ENCODE measurements around the gene QRFP. TPM values are rescaled to one million over a fixed set of nuclear protein-coding genes. Genes with fewer than 3 reads are reported as not detected.
A peak's percentile ranks its signal among the peaks of the same experiment; 100 is the strongest.

The QRFP gene
- total RNA-seq, 1 experiment from 2014 or later, result not detected

GRCh38 chr9:130933114-130934046 lies 36.8 kb upstream of the QRFP start:
- DNase-seq (ENCODE audit: low spot score), result peak; percentile 49

- DNase-seq (ENCODE audit: low spot score), result peak; percentile 14
Measured at GRCh38 chr9:130932255-130933079, 35.9 kb upstream of the QRFP start.

- no peak for DNase-seq (ENCODE audit: low spot score)
Measured at GRCh38 chr9:130931508-130932254, 35.1 kb upstream of the QRFP start.

GRCh38 chr9:130930804-130931349 lies 34.3 kb upstream of the QRFP start:
- DNase-seq (ENCODE audit: low spot score), result no peak

- no peak for DNase-seq (ENCODE audit: low spot score)
Measured at GRCh38 chr9:130930132-130930803, 33.7 kb upstream of the QRFP start.

GRCh38 chr9:130929571-130930038 lies 33.0 kb upstream of the QRFP start:
- DNase-seq (ENCODE audit: low spot score), result no peak

- peak; percentile 65 for DNase-seq (ENCODE audit: low spot score)
Measured at GRCh38 chr9:130927995-130928900, 31.6 kb upstream of the QRFP start.

GRCh38 chr9:130927338-130927737 lies 30.7 kb upstream of the QRFP start:
- no peak for DNase-seq (ENCODE audit: low spot score)

- DNase-seq (ENCODE audit: low spot score), result no peak
Measured at GRCh38 chr9:130925050-130925678, 28.6 kb upstream of the QRFP start.

- DNase-seq (ENCODE audit: low spot score), result no peak
Measured at GRCh38 chr9:130924448-130924788, 27.8 kb upstream of the QRFP start.

- no peak for DNase-seq (ENCODE audit: low spot score)
Measured at GRCh38 chr9:130923611-130924447, 27.2 kb upstream of the QRFP start.

GRCh38 chr9:130922893-130923610 lies 26.4 kb upstream of the QRFP start:
- DNase-seq (ENCODE audit: low spot score), result no peak

GRCh38 chr9:130921989-130922892 lies 25.6 kb upstream of the QRFP start:
- DNase-seq (ENCODE audit: low spot score), result no peak

- DNase-seq (ENCODE audit: low spot score), result no peak
Measured at GRCh38 chr9:130921300-130921988, 24.8 kb upstream of the QRFP start.

- no peak for DNase-seq (ENCODE audit: low spot score)
Measured at GRCh38 chr9:130920762-130921299, 24.2 kb upstream of the QRFP start.

- no peak for DNase-seq (ENCODE audit: low spot score)
Measured at GRCh38 chr9:130920233-130920632, 23.6 kb upstream of the QRFP start.
